ENCODE results near the gene INPP5A.

DNA sequence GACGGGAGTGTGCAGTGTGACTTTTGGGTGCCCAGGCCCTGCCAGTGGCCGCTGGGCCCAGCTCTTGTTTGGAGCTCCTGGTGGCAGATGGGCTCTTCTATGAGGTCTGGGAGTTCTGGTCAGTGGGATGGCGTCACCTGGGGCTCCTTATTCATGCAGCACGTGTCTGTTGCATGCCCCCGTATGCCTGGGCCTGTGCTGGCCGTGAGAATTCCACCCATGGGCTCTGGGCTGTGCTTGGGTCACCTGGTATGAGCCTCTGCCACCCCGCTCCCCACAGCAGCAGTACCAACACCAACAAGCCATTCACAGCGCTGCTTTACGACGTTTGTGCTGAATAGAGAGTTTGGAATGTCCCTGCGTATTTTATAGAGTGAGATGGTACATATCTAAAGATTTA, 27.1 kb downstream of the INPP5A start:
- TF ChIP-seq, protein P1, sequence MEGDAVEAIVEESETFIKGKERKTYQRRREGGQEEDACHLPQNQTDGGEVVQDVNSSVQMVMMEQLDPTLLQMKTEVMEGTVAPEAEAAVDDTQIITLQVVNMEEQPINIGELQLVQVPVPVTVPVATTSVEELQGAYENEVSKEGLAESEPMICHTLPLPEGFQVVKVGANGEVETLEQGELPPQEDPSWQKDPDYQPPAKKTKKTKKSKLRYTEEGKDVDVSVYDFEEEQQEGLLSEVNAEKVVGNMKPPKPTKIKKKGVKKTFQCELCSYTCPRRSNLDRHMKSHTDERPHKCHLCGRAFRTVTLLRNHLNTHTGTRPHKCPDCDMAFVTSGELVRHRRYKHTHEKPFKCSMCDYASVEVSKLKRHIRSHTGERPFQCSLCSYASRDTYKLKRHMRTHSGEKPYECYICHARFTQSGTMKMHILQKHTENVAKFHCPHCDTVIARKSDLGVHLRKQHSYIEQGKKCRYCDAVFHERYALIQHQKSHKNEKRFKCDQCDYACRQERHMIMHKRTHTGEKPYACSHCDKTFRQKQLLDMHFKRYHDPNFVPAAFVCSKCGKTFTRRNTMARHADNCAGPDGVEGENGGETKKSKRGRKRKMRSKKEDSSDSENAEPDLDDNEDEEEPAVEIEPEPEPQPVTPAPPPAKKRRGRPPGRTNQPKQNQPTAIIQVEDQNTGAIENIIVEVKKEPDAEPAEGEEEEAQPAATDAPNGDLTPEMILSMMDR (IDR thresholded peaks at IDR 0.05; ENCODE audit: low read depth, low read length, poor library complexity, severe bottlenecking) = no peak
- no peak for TF ChIP-seq EZH2phosphoT487 (IDR thresholded peaks at IDR 0.05; ENCODE audit: borderline replicate concordance, low read length)

Measured in DOHH2 (cell line).